HG02840 (cell line): ENCODE data around the gene ANKRD2.
"Not testable (repeated sequence)": the region's sequence is repeated elsewhere in the genome, so short reads cannot be mapped to it uniquely, and the experiment has no call there.

Source experiments
- ATAC-seq: cut with Tn5 transposase; IDR thresholded peaks from one replicate; pipeline ENCODE4 v1.9.1; 2021; ENCODE audit warnings: mild to moderate bottlenecking, moderate library complexity, moderate number of reproducible peaks; ENCODE audit not compliant: unreplicated experiment, low FRiP score

The ANKRD2 gene

GRCh38 chr10:97570789-97571471, 1.6 kb upstream of the ANKRD2 start:
- no peak for ATAC-seq

- no peak for ATAC-seq
These were observed 957 bp upstream of the ANKRD2 start for GRCh38 chr10:97571622-97572021.

GRCh38 chr10:97573021-97573420, 442 bp downstream of the ANKRD2 start:
- ATAC-seq = no peak

GRCh38 chr10:97573672-97574071, 1.1 kb downstream of the ANKRD2 start:
- ATAC-seq = no peak

GRCh38 chr10:97574374-97575126, 2.0 kb downstream of the ANKRD2 start:
- no peak for ATAC-seq

- ATAC-seq = no peak
These were observed 2.6 kb downstream of the ANKRD2 start for GRCh38 chr10:97575127-97575668.

GRCh38 chr10:97576487-97576886, 3.9 kb downstream of the ANKRD2 start:
- ATAC-seq = not testable (repeated sequence)

- ATAC-seq = no peak
These were observed 5.1 kb downstream of the ANKRD2 start for GRCh38 chr10:97577701-97578100.

- no peak for ATAC-seq
These were observed 5.7 kb downstream of the ANKRD2 start for GRCh38 chr10:97578171-97578844.

- ATAC-seq = no peak
These were observed 8.1 kb downstream of the ANKRD2 start for GRCh38 chr10:97580421-97581367.

GRCh38 chr10:97582169-97582568, 9.6 kb downstream of the ANKRD2 start:
- no peak for ATAC-seq

- no peak for ATAC-seq
These were observed 10.9 kb downstream of the ANKRD2 start for GRCh38 chr10:97583476-97583875.

GRCh38 chr10:97584060-97584797, 11.7 kb downstream of the ANKRD2 start, which contains the start of gene HOGA1:
Gene HOGA1, plus strand, starts transcription at chr10:97584389. Its CDS starts 315 bp downstream, at chr10:97584704.
- no peak for ATAC-seq

GRCh38 chr10:97584798-97585438, 12.3 kb downstream of the ANKRD2 start:
- ATAC-seq = no peak

- ATAC-seq = no peak
These were observed 12.8 kb downstream of the ANKRD2 start for GRCh38 chr10:97585439-97585811.

- ATAC-seq = no peak
These were observed 14.6 kb downstream of the ANKRD2 start for GRCh38 chr10:97587183-97587582.

GRCh38 chr10:97589479-97589878, 16.9 kb downstream of the ANKRD2 start, which contains the start of gene C10orf62:
Gene C10orf62, plus strand, starts transcription at chr10:97589721. Its CDS starts 177 bp downstream, at chr10:97589898.
- no peak for ATAC-seq

GRCh38 chr10:97590082-97590747, 17.6 kb downstream of the ANKRD2 start:
- no peak for ATAC-seq
